Superior temporal gyrus (tissue), 1 donor: Measurements from ENCODE around the gene CTSG.
"Not testable (repeated sequence)": the region's sequence is repeated elsewhere in the genome, so short reads cannot be mapped to it uniquely, and the experiment has no call there.

Experiments used
- DNase-seq: peaks from one replicate; pipeline ENCODE4 v3.0.0-alpha.2; 2016; ENCODE audit errors: extremely low spot score

Gene CTSG

GRCh38 chr14:24542346-24542936 is 33.6 kb downstream of the CTSG start:
- DNase-seq = no peak

GRCh38 chr14:24535737-24536136 is 40.3 kb downstream of the CTSG start:
- DNase-seq = no peak

- no peak for DNase-seq
Measured at GRCh38 chr14:24534286-24534685, 41.8 kb downstream of the CTSG start.

GRCh38 chr14:24525877-24526620 is 50.0 kb downstream of the CTSG start:
- not testable (repeated sequence) for DNase-seq
